ENCODE measurements around the gene HOXA10. TPM values are rescaled to one million over a fixed set of nuclear protein-coding genes. Genes with fewer than 3 reads are reported as not detected.

HOXA10 gene
- polyA plus RNA-seq, 10 donors = 0.20 to 38.2 (median 9.7) TPM; not detected in 1

Other genes starting within 250 kb of the HOXA10 start
- 1 to 10 TPM in 5 of 10 donors, under 1 TPM in 5; 0.71 to 1.3 (median 0.98) TPM for gene HOXA1, start 78.3 kb downstream of the HOXA10 start, polyA plus RNA-seq (ENCODE audit: insufficient read length in 10 of 10)
- 1 to 10 TPM; 1.6 to 7.4 (median 4.4) TPM for gene HOXA2, start 71.6 kb downstream of the HOXA10 start, polyA plus RNA-seq (ENCODE audit: insufficient read length in 10 of 10)
- gene HOXA4, start 43.6 kb downstream of the HOXA10 start, polyA plus RNA-seq (ENCODE audit: insufficient read length in 10 of 10) = 10 to 100 TPM; 12.7 to 34.5 (median 26.5) TPM
- gene HOXA5, start 30.6 kb downstream of the HOXA10 start, polyA plus RNA-seq (ENCODE audit: insufficient read length in 10 of 10) = 10 to 100 TPM in 2 of 10 donors, 1 to 10 TPM in 8; 6.4 to 12.0 (median 7.9) TPM
- gene HOXA6, start 26.5 kb downstream of the HOXA10 start, polyA plus RNA-seq (ENCODE audit: insufficient read length in 10 of 10) = 1 to 10 TPM in 5 of 10 donors, under 1 TPM in 5; 0.27 to 7.4 (median 2.3) TPM
- 10 to 100 TPM in 7 of 10 donors, 1 to 10 TPM in 3; 7.1 to 20.2 (median 13.8) TPM for gene HOXA3, start 21.7 kb downstream of the HOXA10 start, polyA plus RNA-seq (ENCODE audit: insufficient read length in 10 of 10)
- gene HOXA7, start 17.6 kb downstream of the HOXA10 start, polyA plus RNA-seq (ENCODE audit: insufficient read length in 10 of 10) = 10 to 100 TPM in 2 of 10 donors, 1 to 10 TPM in 7, under 1 TPM in 1; 0.84 to 12.3 (median 5.6) TPM
- gene HOXA9, start 8.8 kb downstream of the HOXA10 start, polyA plus RNA-seq (ENCODE audit: insufficient read length in 10 of 10) = 10 to 100 TPM in 5 of 10 donors, under 1 TPM in 5; 0.15 to 25.4 (median 6.0) TPM
- gene HOXA11, start 10.9 kb upstream of the HOXA10 start, polyA plus RNA-seq (ENCODE audit: insufficient read length in 10 of 10) = 1 to 10 TPM in 2 of 10 donors, under 1 TPM in 2, not detected in 6; 0.12 to 6.9 (median 2.4) TPM
- under 1 TPM in 2 of 10 donors, not detected in 8; 0.20 to 0.41 TPM for gene HOXA13, start 25.8 kb upstream of the HOXA10 start, polyA plus RNA-seq (ENCODE audit: insufficient read length in 10 of 10)
- not detected for gene EVX1, start 68.5 kb upstream of the HOXA10 start, polyA plus RNA-seq (ENCODE audit: insufficient read length in 10 of 10)